ENCODE results near the gene IFNAR1. TPM values are rescaled to one million over a fixed set of nuclear protein-coding genes. Genes with fewer than 3 reads are reported as not detected.

IFNAR1 gene
- total and polyA plus RNA-seq, 9 of the 15 experiments (the other 6 are each of a cell fraction or from before 2014, with no cell fraction given), result 8.6 to 31.8 (median 14.8) TPM

DNA sequence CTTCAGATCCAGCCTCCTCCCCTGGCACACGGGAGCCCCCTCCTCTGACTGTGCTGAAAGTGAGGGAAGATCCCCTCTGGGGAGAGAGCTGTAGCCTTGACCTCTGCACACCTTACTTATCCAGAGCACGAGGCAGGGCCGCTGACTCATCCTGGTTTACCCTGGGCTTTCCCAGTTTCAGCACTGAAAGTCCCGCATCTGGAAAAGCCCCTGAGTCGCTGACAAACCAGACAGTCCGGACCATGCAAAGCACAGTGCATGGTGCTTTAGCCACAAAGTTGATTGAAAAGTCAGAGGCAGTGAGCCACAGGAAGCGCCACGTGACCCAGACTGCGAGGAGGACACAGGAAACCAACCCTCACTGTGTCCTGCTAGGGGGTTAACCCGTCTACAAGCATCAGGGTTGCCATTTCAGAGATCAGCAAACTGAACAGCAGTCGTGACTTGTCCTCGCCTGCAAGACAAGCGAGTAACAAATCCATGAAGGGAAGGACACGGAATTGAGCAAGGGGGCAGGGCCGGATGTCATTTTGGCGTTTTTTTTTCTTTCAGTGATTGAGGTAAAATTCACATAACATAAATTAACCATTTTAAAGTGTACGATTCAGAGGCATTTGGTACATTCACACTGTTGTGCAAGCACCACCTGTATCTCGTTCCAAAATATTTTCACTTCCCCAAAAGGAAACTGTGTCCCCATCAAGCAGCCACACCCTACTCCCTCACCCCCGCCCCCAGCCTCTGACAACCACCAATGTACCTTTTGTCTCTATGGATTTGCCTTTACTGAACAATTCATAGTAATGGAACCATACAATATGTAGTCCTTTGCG is 58.5 kb downstream of the IFNAR1 start (continued):
- TF ChIP-seq KHSRP (IDR thresholded peaks at IDR 0.05) (no peak), SP2 (IDR thresholded peaks at IDR 0.05; ENCODE audit: extremely low read depth, low read depth, low read length, poor library complexity, severe bottlenecking) (no peak), RCOR1 (IDR thresholded peaks at IDR 0.05; ENCODE audit: borderline replicate concordance in 1 of 2, low read depth in 2 of 2, low read length in 2 of 2) (no peak), ZNF707 (CRISPR knock-in tag; conservative IDR thresholded peaks at IDR 0.05) (no peak), ZC3H11A (IDR thresholded peaks at IDR 0.05; ENCODE audit: low read depth, low read length) (no peak), FOXK1 (CRISPR knock-in tag; IDR thresholded peaks at IDR 0.05; ENCODE audit: borderline replicate concordance) (no peak), NCOA6 (IDR thresholded peaks at IDR 0.05) (no peak), ZNF41 (CRISPR knock-in tag; conservative IDR thresholded peaks at IDR 0.05) (no peak)
- TF ChIP-seq, protein P1, sequence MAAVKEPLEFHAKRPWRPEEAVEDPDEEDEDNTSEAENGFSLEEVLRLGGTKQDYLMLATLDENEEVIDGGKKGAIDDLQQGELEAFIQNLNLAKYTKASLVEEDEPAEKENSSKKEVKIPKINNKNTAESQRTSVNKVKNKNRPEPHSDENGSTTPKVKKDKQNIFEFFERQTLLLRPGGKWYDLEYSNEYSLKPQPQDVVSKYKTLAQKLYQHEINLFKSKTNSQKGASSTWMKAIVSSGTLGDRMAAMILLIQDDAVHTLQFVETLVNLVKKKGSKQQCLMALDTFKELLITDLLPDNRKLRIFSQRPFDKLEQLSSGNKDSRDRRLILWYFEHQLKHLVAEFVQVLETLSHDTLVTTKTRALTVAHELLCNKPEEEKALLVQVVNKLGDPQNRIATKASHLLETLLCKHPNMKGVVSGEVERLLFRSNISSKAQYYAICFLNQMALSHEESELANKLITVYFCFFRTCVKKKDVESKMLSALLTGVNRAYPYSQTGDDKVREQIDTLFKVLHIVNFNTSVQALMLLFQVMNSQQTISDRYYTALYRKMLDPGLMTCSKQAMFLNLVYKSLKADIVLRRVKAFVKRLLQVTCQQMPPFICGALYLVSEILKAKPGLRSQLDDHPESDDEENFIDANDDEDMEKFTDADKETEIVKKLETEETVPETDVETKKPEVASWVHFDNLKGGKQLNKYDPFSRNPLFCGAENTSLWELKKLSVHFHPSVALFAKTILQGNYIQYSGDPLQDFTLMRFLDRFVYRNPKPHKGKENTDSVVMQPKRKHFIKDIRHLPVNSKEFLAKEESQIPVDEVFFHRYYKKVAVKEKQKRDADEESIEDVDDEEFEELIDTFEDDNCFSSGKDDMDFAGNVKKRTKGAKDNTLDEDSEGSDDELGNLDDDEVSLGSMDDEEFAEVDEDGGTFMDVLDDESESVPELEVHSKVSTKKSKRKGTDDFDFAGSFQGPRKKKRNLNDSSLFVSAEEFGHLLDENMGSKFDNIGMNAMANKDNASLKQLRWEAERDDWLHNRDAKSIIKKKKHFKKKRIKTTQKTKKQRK (IDR thresholded peaks at IDR 0.05; ENCODE audit: borderline replicate concordance, low read depth, low read length), result no peak
- TF ChIP-seq, protein P2, sequence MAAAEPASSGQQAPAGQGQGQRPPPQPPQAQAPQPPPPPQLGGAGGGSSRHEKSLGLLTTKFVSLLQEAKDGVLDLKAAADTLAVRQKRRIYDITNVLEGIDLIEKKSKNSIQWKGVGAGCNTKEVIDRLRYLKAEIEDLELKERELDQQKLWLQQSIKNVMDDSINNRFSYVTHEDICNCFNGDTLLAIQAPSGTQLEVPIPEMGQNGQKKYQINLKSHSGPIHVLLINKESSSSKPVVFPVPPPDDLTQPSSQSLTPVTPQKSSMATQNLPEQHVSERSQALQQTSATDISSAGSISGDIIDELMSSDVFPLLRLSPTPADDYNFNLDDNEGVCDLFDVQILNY (CRISPR knock-in tag; IDR thresholded peaks at IDR 0.05), result no peak
- TF ChIP-seq, protein P3, sequence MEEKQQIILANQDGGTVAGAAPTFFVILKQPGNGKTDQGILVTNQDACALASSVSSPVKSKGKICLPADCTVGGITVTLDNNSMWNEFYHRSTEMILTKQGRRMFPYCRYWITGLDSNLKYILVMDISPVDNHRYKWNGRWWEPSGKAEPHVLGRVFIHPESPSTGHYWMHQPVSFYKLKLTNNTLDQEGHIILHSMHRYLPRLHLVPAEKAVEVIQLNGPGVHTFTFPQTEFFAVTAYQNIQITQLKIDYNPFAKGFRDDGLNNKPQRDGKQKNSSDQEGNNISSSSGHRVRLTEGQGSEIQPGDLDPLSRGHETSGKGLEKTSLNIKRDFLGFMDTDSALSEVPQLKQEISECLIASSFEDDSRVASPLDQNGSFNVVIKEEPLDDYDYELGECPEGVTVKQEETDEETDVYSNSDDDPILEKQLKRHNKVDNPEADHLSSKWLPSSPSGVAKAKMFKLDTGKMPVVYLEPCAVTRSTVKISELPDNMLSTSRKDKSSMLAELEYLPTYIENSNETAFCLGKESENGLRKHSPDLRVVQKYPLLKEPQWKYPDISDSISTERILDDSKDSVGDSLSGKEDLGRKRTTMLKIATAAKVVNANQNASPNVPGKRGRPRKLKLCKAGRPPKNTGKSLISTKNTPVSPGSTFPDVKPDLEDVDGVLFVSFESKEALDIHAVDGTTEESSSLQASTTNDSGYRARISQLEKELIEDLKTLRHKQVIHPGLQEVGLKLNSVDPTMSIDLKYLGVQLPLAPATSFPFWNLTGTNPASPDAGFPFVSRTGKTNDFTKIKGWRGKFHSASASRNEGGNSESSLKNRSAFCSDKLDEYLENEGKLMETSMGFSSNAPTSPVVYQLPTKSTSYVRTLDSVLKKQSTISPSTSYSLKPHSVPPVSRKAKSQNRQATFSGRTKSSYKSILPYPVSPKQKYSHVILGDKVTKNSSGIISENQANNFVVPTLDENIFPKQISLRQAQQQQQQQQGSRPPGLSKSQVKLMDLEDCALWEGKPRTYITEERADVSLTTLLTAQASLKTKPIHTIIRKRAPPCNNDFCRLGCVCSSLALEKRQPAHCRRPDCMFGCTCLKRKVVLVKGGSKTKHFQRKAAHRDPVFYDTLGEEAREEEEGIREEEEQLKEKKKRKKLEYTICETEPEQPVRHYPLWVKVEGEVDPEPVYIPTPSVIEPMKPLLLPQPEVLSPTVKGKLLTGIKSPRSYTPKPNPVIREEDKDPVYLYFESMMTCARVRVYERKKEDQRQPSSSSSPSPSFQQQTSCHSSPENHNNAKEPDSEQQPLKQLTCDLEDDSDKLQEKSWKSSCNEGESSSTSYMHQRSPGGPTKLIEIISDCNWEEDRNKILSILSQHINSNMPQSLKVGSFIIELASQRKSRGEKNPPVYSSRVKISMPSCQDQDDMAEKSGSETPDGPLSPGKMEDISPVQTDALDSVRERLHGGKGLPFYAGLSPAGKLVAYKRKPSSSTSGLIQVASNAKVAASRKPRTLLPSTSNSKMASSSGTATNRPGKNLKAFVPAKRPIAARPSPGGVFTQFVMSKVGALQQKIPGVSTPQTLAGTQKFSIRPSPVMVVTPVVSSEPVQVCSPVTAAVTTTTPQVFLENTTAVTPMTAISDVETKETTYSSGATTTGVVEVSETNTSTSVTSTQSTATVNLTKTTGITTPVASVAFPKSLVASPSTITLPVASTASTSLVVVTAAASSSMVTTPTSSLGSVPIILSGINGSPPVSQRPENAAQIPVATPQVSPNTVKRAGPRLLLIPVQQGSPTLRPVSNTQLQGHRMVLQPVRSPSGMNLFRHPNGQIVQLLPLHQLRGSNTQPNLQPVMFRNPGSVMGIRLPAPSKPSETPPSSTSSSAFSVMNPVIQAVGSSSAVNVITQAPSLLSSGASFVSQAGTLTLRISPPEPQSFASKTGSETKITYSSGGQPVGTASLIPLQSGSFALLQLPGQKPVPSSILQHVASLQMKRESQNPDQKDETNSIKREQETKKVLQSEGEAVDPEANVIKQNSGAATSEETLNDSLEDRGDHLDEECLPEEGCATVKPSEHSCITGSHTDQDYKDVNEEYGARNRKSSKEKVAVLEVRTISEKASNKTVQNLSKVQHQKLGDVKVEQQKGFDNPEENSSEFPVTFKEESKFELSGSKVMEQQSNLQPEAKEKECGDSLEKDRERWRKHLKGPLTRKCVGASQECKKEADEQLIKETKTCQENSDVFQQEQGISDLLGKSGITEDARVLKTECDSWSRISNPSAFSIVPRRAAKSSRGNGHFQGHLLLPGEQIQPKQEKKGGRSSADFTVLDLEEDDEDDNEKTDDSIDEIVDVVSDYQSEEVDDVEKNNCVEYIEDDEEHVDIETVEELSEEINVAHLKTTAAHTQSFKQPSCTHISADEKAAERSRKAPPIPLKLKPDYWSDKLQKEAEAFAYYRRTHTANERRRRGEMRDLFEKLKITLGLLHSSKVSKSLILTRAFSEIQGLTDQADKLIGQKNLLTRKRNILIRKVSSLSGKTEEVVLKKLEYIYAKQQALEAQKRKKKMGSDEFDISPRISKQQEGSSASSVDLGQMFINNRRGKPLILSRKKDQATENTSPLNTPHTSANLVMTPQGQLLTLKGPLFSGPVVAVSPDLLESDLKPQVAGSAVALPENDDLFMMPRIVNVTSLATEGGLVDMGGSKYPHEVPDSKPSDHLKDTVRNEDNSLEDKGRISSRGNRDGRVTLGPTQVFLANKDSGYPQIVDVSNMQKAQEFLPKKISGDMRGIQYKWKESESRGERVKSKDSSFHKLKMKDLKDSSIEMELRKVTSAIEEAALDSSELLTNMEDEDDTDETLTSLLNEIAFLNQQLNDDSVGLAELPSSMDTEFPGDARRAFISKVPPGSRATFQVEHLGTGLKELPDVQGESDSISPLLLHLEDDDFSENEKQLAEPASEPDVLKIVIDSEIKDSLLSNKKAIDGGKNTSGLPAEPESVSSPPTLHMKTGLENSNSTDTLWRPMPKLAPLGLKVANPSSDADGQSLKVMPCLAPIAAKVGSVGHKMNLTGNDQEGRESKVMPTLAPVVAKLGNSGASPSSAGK (IDR thresholded peaks at IDR 0.05), result peak; percentile 95
